Measurements from ENCODE around the gene TPPP3.

Gene TPPP3

GRCh38 chr16:67404740-67405226, 11.5 kb upstream of the TPPP3 start:
- no peak for DNase-seq (ENCODE audit: low read depth)

- DNase-seq (ENCODE audit: low read depth) = no peak
These were observed 10.8 kb upstream of the TPPP3 start for GRCh38 chr16:67403976-67404555.

- DNase-seq (ENCODE audit: low read depth) = no peak
These were observed 7.6 kb upstream of the TPPP3 start for GRCh38 chr16:67400901-67401300.

GRCh38 chr16:67399749-67400704, 6.7 kb upstream of the TPPP3 start:
- no peak for DNase-seq (ENCODE audit: low read depth)

GRCh38 chr16:67399218-67399733, 6.0 kb upstream of the TPPP3 start:
- DNase-seq (ENCODE audit: low read depth) = no peak

GRCh38 chr16:67398546-67399217, 5.4 kb upstream of the TPPP3 start:
- DNase-seq (ENCODE audit: low read depth) = no peak

GRCh38 chr16:67397812-67398545, 4.7 kb upstream of the TPPP3 start:
- no peak for DNase-seq (ENCODE audit: low read depth)

- DNase-seq (ENCODE audit: low read depth) = no peak
These were observed 3.9 kb upstream of the TPPP3 start for GRCh38 chr16:67397036-67397801.

- no peak for DNase-seq (ENCODE audit: low read depth)
These were observed 3.1 kb upstream of the TPPP3 start for GRCh38 chr16:67396159-67397035.

GRCh38 chr16:67395458-67396158, 2.3 kb upstream of the TPPP3 start:
- no peak for DNase-seq (ENCODE audit: low read depth)

- no peak for DNase-seq (ENCODE audit: low read depth)
These were observed 1.8 kb upstream of the TPPP3 start for GRCh38 chr16:67395105-67395457.

- no peak for DNase-seq (ENCODE audit: low read depth)
These were observed 1.1 kb upstream of the TPPP3 start for GRCh38 chr16:67394155-67395104.

- DNase-seq (ENCODE audit: low read depth) = no peak
These were observed 473 bp upstream of the TPPP3 start for GRCh38 chr16:67393788-67394154.

GRCh38 chr16:67392301-67393059, 818 bp downstream of the TPPP3 start:
- DNase-seq (ENCODE audit: low read depth) = no peak

- DNase-seq (ENCODE audit: low read depth) = no peak
These were observed 1.6 kb downstream of the TPPP3 start for GRCh38 chr16:67391424-67392300.

GRCh38 chr16:67390816-67391423, 2.4 kb downstream of the TPPP3 start:
- no peak for DNase-seq (ENCODE audit: low read depth)
